Measurements from ENCODE around the gene ATIC. TPM values are rescaled to one million over a fixed set of nuclear protein-coding genes. Genes with fewer than 3 reads are reported as not detected.

Gene ATIC
- total and polyA plus RNA-seq, 9 donors = 22.1 to 69.2 (median 51.7) TPM

DNA sequence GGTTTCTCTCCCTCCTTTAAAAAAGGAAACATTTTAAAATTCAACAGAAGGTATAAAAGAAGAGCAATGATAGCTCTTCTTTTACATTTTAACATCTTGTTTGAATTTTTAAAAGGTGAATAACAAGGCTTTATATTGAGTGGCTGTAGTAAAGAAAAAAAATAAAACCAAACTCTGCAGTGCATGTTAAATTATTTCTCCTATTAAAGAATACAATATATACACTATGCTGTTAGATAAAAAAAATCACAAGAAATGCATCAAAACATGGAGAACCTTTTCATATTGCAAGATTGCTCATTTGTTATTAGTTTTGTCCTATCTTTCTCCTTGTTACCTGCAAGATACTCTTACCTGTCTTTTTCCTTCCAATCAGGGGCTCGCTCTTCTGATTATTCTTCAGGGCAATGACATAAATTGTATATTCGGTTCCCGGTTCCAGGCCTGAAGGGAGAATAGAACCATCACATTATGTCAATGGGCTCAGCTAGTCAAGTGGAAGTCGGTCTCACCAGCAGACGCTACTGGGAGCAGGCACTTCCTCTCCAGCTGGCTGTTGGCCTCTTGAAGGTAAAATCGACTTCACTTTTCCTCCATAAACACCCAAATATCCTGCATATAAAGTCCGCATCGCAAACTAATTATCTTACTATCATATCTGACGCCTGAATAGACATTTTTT, 61.2 kb downstream of the ATIC start:
- no peak for DNase-seq
- Histone ChIP-seq H3K4me3 (ENCODE audit: low read length) (no peak overlapping the region), H3K27ac (ENCODE audit: low read length) (no peak overlapping the region), H3K27me3 (ENCODE audit: control insufficient read depth, insufficient read depth, low read length) (no peaks in the 10 kb centered on the region), H3K4me1 (ENCODE audit: control insufficient read depth, insufficient read depth, low read length) (no peaks in the 10 kb centered on the region), H3K9me3 (replicated peaks; ENCODE audit: control insufficient read depth, low read depth, low read length) (no peaks in the 10 kb centered on the region), H3K36me3 (ENCODE audit: control insufficient read depth, insufficient read depth, low read length) (peaks cover 54% of the 10 kb centered on the region)
- WGBS (ENCODE audit: insufficient coverage) = 64% methylated on average over 5 of the region's 9 CpGs

DNA sequence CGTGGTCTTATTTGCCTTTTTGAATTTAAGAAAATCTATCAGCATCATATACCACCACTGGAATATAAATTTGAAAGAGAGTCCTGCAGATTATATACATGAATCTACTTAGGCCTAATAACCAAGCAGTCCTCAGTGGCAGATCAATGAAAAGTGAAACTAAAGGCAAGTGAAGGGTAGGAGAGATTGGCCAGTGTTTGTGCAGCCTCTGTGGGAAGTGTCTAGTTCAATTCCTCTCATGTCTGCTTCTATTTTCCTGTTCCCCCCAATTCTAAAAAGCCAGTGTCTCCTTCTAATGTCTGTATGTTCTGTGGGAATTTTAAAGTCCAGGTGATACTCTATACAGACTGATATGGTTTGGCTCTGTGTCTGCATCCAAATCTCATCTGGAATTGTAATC, 62.1 kb downstream of the ATIC start:
- H3K4me3 ChIP-seq (ENCODE audit: low read length) = no peak overlapping the region
- WGBS (ENCODE audit: insufficient coverage) = no CpG with 5 or more reads among the region's 1 CpG
- no peaks in the 10 kb centered on the region for H3K9me3 ChIP-seq (replicated peaks; ENCODE audit: control insufficient read depth, low read depth, low read length)
- peaks cover 55% of the 10 kb centered on the region for H3K36me3 ChIP-seq (ENCODE audit: control insufficient read depth, insufficient read depth, low read length)
- no peaks in the 10 kb centered on the region for H3K4me1 ChIP-seq (ENCODE audit: control insufficient read depth, insufficient read depth, low read length)
- H3K27ac ChIP-seq (ENCODE audit: low read length) = no peak overlapping the region
- no peak for DNase-seq
- no peaks in the 10 kb centered on the region for H3K27me3 ChIP-seq (ENCODE audit: control insufficient read depth, insufficient read depth, low read length)

DNA sequence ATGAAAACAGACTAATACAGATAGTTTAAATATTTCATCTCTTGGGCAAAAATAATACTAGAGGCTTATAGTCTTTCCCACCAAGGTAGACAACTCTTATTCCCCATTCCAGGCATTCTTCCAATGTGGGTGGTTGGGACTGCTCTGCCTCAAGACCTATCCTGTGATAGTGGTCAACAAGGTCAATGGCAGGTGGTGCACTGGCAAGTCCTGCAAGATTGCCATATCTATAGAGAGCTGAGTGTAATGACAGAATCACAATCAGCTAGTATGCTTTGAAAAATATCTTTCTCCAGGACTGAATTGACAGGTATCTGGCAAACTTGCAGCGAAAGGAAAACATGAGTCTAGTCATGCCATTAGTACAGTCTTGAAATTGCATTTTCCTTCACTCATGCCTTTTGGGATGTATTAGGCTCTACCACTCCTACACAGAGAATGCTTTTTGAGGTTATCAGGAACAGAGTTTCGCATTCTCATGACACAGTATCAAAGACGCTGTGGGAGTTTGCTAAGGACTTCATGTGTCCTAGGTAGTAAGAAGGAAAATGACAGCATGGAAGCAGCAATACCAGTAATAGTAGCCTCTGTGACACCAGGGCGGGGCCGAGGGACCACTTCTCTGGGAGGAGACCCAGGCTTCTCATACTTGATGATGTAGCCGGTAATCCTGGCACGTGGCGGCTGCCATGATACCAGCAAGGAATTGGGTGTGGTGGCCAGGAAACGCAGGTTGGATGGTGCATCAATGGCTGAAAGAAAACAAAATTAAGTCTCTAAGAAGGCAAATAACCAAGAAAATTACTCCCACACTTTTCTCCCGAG, 63.0 kb downstream of the ATIC start:
- H3K27ac ChIP-seq (ENCODE audit: low read length) = no peak overlapping the region
- H3K4me1 ChIP-seq (ENCODE audit: control insufficient read depth, insufficient read depth, low read length) = no peaks in the 10 kb centered on the region
- no peak overlapping the region for H3K4me3 ChIP-seq (ENCODE audit: low read length)
- no peaks in the 10 kb centered on the region for H3K27me3 ChIP-seq (ENCODE audit: control insufficient read depth, insufficient read depth, low read length)
- H3K9me3 ChIP-seq (replicated peaks; ENCODE audit: control insufficient read depth, low read depth, low read length) = no peaks in the 10 kb centered on the region
- 100% methylated on average over 5 of the region's 10 CpGs for WGBS (ENCODE audit: insufficient coverage)
- DNase-seq = no peak
- peaks cover 56% of the 10 kb centered on the region for H3K36me3 ChIP-seq (ENCODE audit: control insufficient read depth, insufficient read depth, low read length)

DNA sequence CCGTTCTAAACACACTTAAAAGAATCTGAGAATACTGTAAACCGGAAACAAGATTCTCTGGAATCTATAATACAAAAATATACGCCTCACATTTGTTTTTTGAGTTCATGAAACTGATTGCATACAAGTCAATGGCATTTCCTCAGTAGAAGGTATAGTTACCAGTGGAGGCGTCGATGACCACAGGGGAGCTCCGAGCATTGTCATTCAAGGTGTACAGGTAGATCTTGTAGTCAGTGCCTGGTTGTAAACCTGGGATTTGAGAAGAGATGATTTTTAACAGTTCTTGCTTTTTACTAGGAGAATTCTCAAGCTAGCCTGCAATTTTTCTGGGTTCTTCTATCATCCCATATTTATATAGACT, 63.6 kb downstream of the ATIC start:
- no peak for DNase-seq
- H3K27me3 ChIP-seq (ENCODE audit: control insufficient read depth, insufficient read depth, low read length) = no peaks in the 10 kb centered on the region
- no peak overlapping the region for H3K4me3 ChIP-seq (ENCODE audit: low read length)
- H3K4me1 ChIP-seq (ENCODE audit: control insufficient read depth, insufficient read depth, low read length) = no peaks in the 10 kb centered on the region
- no peaks in the 10 kb centered on the region for H3K9me3 ChIP-seq (replicated peaks; ENCODE audit: control insufficient read depth, low read depth, low read length)
- peaks cover 52% of the 10 kb centered on the region for H3K36me3 ChIP-seq (ENCODE audit: control insufficient read depth, insufficient read depth, low read length)
- no peak overlapping the region for H3K27ac ChIP-seq (ENCODE audit: low read length)
- 100% methylated on average over 3 of the region's 6 CpGs for WGBS (ENCODE audit: insufficient coverage)

DNA sequence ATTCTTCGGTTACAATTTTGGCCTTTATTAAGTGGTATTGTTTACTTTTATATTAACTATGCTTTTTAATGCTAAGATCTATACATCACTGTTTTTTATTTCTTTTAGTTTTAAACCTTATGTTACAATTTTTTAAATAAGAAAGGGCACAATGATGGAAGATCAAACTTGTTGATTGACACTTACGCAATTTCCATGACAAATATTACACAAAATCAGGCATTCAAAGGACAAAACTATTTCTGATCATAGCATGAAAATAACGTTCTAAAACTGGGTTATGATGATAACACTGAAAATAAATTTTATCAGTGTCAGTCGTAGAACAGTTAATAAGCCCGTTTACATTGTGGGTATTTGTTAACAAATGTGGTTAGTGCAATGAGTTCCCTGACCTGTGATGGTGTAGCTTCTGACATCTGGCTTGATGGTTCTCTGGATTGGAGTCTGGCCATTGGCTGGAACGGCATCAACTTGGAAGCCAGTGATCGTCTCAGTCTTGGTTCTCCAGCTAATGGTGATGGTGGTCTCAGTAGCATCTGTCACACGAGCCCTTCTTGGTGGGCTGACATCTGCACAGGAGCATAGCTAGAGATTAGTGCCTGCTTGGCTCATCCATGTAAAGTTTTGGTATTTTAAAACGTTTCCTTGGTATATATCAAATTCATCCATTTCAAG, 64.4 kb downstream of the ATIC start:
- no peak overlapping the region for H3K27ac ChIP-seq (ENCODE audit: low read length)
- no peaks in the 10 kb centered on the region for H3K4me1 ChIP-seq (ENCODE audit: control insufficient read depth, insufficient read depth, low read length)
- WGBS (ENCODE audit: insufficient coverage) = 93% methylated on average over 6 of the region's 9 CpGs
- H3K27me3 ChIP-seq (ENCODE audit: control insufficient read depth, insufficient read depth, low read length) = no peaks in the 10 kb centered on the region
- H3K36me3 ChIP-seq (ENCODE audit: control insufficient read depth, insufficient read depth, low read length) = peaks cover 53% of the 10 kb centered on the region
- no peak for DNase-seq
- H3K4me3 ChIP-seq (ENCODE audit: low read length) = no peak overlapping the region
- H3K9me3 ChIP-seq (replicated peaks; ENCODE audit: control insufficient read depth, low read depth, low read length) = no peaks in the 10 kb centered on the region

DNA sequence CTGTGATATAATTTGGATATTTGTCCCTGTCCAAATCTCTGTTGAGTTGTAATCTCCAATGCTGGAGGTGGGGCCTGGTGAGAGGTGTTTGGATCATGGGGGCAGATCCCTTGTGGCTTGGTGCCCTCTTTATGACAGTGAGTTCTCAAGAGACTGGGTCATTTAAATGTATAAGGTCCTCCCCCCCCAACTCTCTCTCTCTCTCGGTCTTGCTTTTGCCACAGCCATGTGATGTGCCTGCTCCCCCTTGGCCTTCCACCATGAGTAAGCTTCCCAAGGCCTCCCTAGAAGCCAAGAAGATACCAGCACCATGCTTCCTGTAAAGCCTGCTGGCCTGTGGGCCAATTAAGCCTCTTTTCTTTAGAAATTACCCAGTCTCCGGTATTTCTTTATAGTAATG, 65.4 kb downstream of the ATIC start:
- Histone ChIP-seq H3K27ac (ENCODE audit: low read length) (no peak overlapping the region), H3K36me3 (ENCODE audit: control insufficient read depth, insufficient read depth, low read length) (peaks cover 53% of the 10 kb centered on the region), H3K4me3 (ENCODE audit: low read length) (no peak overlapping the region), H3K27me3 (ENCODE audit: control insufficient read depth, insufficient read depth, low read length) (no peaks in the 10 kb centered on the region), H3K9me3 (replicated peaks; ENCODE audit: control insufficient read depth, low read depth, low read length) (no peaks in the 10 kb centered on the region), H3K4me1 (ENCODE audit: control insufficient read depth, insufficient read depth, low read length) (no peaks in the 10 kb centered on the region)
- 86% methylated on average over 1 of the region's 2 CpGs for WGBS (ENCODE audit: insufficient coverage)
- DNase-seq = no peak

DNA sequence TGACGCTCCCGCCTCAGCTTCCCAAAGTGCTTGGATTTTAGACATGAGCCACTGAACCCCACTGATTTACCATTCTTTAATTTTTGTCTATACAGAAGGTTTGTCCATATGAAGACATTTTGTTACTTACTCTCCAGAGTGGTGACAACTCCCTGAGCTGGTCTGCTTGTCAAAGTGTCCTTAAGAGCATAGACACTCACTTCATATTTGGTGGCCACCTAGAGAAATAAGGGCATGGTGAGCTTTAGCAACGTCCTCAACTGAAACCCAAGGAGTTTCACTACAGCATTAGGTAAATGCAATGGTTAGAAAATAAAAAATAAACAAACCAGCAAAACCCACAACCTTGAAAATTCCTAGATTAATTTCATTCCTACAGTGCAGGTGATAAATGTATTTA, 66.2 kb downstream of the ATIC start:
- H3K4me1 ChIP-seq (ENCODE audit: control insufficient read depth, insufficient read depth, low read length) = no peaks in the 10 kb centered on the region
- no peaks in the 10 kb centered on the region for H3K27me3 ChIP-seq (ENCODE audit: control insufficient read depth, insufficient read depth, low read length)
- no peak for DNase-seq
- H3K36me3 ChIP-seq (ENCODE audit: control insufficient read depth, insufficient read depth, low read length) = peaks cover 53% of the 10 kb centered on the region
- no peak overlapping the region for H3K27ac ChIP-seq (ENCODE audit: low read length)
- H3K9me3 ChIP-seq (replicated peaks; ENCODE audit: control insufficient read depth, low read depth, low read length) = no peaks in the 10 kb centered on the region
- WGBS (ENCODE audit: insufficient coverage) = no CpG with 5 or more reads among the region's 3 CpGs
- no peak overlapping the region for H3K4me3 ChIP-seq (ENCODE audit: low read length)

DNA sequence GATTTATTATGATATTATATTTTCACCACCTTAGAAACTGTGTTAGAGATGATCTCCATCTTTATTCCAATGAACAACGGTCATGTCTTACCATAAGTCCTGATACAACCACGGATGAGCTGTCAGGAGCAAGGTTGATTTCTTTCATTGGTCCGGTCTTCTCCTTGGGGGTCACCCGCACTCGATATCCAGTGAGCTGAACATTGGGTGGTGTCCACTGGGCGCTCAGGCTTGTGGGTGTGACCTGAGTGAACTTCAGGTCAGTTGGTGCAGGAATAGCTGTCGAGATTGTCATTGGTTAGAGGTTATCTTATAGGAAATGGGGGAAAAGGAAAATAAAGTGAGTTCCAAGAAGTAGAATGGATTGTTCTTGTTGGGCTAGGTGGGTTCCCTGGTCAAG, 67.2 kb downstream of the ATIC start:
- no peaks in the 10 kb centered on the region for H3K4me1 ChIP-seq (ENCODE audit: control insufficient read depth, insufficient read depth, low read length)
- H3K27ac ChIP-seq (ENCODE audit: low read length) = no peak overlapping the region
- H3K9me3 ChIP-seq (replicated peaks; ENCODE audit: control insufficient read depth, low read depth, low read length) = no peaks in the 10 kb centered on the region
- WGBS (ENCODE audit: insufficient coverage) = 96% methylated on average over 7 of the region's 7 CpGs
- H3K27me3 ChIP-seq (ENCODE audit: control insufficient read depth, insufficient read depth, low read length) = no peaks in the 10 kb centered on the region
- H3K4me3 ChIP-seq (ENCODE audit: low read length) = no peak overlapping the region
- DNase-seq = no peak
- peaks cover 59% of the 10 kb centered on the region for H3K36me3 ChIP-seq (ENCODE audit: control insufficient read depth, insufficient read depth, low read length)

DNA sequence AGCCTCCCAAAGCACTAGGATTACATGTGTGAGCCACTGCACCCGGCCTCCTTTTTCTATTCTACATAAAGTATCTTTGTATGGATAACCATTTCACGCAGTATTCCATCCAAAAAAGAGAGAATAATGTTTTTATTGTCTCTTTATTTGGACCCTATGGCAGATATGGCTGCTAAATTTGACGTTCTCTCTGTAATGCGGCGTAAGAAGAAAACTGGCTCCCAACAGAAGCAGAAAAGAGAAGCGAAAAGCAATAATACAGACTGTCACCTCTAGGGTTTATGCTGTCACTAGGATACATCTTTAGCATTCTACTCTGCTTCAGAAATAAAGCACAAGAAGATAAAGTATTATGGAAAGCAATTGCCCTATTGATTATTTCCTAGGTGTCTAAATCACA, 68.1 kb downstream of the ATIC start:
- H3K36me3 ChIP-seq (ENCODE audit: control insufficient read depth, insufficient read depth, low read length) = peaks cover 55% of the 10 kb centered on the region
- WGBS (ENCODE audit: insufficient coverage) = 94% methylated on average over 3 of the region's 6 CpGs
- DNase-seq = no peak
- H3K4me3 ChIP-seq (ENCODE audit: low read length) = no peak overlapping the region
- no peak overlapping the region for H3K27ac ChIP-seq (ENCODE audit: low read length)
- no peaks in the 10 kb centered on the region for H3K4me1 ChIP-seq (ENCODE audit: control insufficient read depth, insufficient read depth, low read length)
- H3K9me3 ChIP-seq (replicated peaks; ENCODE audit: control insufficient read depth, low read depth, low read length) = no peaks in the 10 kb centered on the region
- no peaks in the 10 kb centered on the region for H3K27me3 ChIP-seq (ENCODE audit: control insufficient read depth, insufficient read depth, low read length)

DNA sequence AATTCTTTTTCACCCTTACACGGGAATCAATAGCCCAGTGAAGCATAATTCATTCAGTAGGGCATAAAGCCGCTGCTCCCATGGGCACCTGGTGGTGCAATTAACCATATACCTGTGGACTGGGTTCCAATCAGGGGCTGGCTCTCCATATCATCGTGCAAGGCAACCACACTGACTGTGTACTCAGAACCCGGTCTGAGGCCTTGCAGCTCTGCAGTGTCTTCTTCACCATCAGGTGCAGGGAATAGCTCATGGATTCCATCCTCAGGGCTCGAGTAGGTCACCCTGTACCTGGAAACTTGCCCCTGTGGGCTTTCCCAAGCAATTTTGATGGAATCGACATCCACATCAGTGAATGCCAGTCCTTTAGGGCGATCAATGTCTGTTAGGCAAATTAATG, 68.8 kb downstream of the ATIC start:
- peaks cover 48% of the 10 kb centered on the region for H3K36me3 ChIP-seq (ENCODE audit: control insufficient read depth, insufficient read depth, low read length)
- DNase-seq = no peak
- H3K4me1 ChIP-seq (ENCODE audit: control insufficient read depth, insufficient read depth, low read length) = no peaks in the 10 kb centered on the region
- no peak overlapping the region for H3K4me3 ChIP-seq (ENCODE audit: low read length)
- H3K27me3 ChIP-seq (ENCODE audit: control insufficient read depth, insufficient read depth, low read length) = no peaks in the 10 kb centered on the region
- WGBS (ENCODE audit: insufficient coverage) = 91% methylated on average over 4 of the region's 7 CpGs
- no peaks in the 10 kb centered on the region for H3K9me3 ChIP-seq (replicated peaks; ENCODE audit: control insufficient read depth, low read depth, low read length)
- no peak overlapping the region for H3K27ac ChIP-seq (ENCODE audit: low read length)

Data from muscle of leg (tissue), 11 donors.